ENCODE data around the gene PIGX.

Gene PIGX

GRCh38 chr3:196757876-196758739, 45.9 kb downstream of the PIGX start:
- no peak for DNase-seq

DNA sequence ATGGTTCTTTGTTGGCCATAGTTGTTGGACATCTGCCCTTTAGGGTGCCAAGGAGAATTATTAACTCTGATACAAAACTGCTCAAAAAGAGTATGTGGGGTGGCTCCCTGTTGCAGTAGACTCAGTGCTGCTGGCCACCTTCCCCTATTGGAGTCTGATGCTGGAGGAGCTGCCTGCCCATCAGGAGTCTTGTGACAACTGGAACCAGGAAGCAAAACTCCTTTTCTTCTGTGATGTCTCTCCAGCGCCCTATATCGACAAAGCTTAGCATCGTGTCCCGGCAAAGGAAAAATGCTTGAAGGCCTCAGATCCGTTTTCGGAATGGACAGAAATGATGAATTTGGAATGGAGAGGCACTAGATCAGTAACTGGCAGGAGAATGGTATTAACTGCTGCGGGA, 51.0 kb downstream of the PIGX start:
- peak in 8 of 14 donors; percentile 10 to 43 (median 28) for DNase-seq

- DNase-seq: no peak
Measured at GRCh38 chr3:196765454-196765853, 53.3 kb downstream of the PIGX start.

GRCh38 chr3:196771067-196771466, 58.9 kb downstream of the PIGX start:
- no peak for DNase-seq

GRCh38 chr3:196772102-196772501, 59.9 kb downstream of the PIGX start:
- DNase-seq: peak in 1 of 14 donors; percentile 18

DNA sequence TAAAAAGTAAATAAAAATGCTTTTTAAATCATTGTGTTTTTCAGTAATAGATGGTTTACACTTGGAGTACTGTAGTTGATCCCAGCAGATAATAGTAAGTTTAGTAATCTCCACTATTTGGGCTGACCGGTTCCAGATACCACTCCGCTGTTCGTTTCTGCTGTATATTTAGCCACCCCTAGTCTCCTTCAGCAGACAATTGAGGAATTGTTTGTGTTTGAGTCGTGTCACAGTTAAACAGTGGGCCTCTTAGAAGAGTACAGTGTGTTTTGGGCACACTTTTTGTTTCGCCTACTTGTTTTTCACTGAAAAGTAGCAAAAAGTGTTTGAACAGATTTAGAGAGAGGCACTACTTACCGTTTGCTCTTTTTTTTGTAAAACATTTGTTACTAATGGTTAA, 60.7 kb downstream of the PIGX start:
- peak in 1 of 14 donors; percentile 29 for DNase-seq

GRCh38 chr3:196774191-196774820, 62.1 kb downstream of the PIGX start:
- DNase-seq: no peak

GRCh38 chr3:196774848-196775422, 62.8 kb downstream of the PIGX start:
- DNase-seq: no peak

DNA sequence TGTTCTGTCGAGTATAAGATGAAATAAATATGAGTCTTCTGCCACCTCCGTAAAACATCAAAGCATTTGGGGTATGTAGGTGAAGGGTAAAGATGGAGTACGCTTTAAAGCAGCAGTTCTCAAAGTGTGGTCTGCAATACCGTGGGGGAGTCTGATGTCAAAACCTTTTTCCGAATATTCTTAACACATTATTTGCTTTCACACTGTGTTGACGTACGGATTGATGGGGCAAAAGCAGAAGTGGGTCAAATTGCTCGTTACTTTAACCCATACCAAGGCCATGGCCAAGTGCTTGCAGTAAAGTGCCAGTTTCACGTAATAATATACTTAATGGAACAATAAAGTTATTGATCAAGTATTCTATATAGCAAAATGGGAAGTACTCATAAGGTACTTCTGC, 63.8 kb downstream of the PIGX start:
- DNase-seq: no peak

DNA sequence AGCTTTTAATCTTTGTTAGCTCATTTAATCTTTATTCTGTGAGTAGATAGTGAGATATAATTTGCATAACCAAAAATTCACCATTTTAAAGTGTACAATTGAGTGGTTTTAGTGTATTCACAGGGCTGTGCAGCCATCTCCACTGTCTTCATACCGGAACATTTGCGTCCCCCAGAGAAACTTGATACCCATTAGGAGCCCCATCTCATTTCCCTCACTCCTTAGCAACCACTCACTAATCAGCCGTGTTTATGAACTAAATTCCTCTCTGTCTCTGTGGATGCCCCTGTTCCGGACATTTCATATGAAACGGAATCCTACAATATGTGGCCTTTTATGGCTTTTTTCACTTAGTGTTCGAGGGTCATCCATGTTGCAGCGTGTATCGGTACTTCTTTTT, 65.7 kb downstream of the PIGX start:
- DNase-seq: no peak

- no peak for DNase-seq
Measured at GRCh38 chr3:196778755-196779154, 66.6 kb downstream of the PIGX start.

GRCh38 chr3:196782511-196782910, 70.3 kb downstream of the PIGX start:
- no peak for DNase-seq

Measured in C1 segment of cervical spinal cord (tissue), 14 donors.